H9 (cell line): ENCODE results near the gene PDZD2. TPM values are rescaled to one million over a fixed set of nuclear protein-coding genes. Genes with fewer than 3 reads are reported as not detected.

Experiments used
- DNase-seq: peaks from one replicate; pipeline ENCODE4 v3.0.0-alpha.2; 2017
- H2AFZ ChIP-seq: one replicate; pipeline ENCODE4 v1.6.1; 2013; ENCODE audit warnings: mild to moderate bottlenecking, low read length, control low read depth, moderate library complexity
- H2AK5ac ChIP-seq: 2 replicates; pipeline ENCODE4 v1.6.1; 2013; ENCODE audit warnings: low read length, control low read depth, mixed read lengths; ENCODE audit not compliant: insufficient read length
- H2BK120ac ChIP-seq: one replicate; pipeline ENCODE4 v1.6.1; 2013; ENCODE audit warnings: low read depth, mild to moderate bottlenecking, low read length, control low read depth, inconsistent platforms; ENCODE audit not compliant: poor library complexity, severe bottlenecking
- H2BK12ac ChIP-seq: 2 replicates; pipeline ENCODE4 v1.6.1; 2013; ENCODE audit warnings: low read length, control low read depth, mixed read lengths, low read depth; ENCODE audit not compliant: insufficient read length
- H2BK15ac ChIP-seq: 2 replicates; pipeline ENCODE4 v1.6.1; 2013; ENCODE audit warnings: low read depth, low read length, control low read depth
- H2BK20ac ChIP-seq: one replicate; pipeline ENCODE4 v1.6.1; 2013; ENCODE audit warnings: low read depth, mild to moderate bottlenecking, low read length, control low read depth, inconsistent platforms; ENCODE audit not compliant: poor library complexity, severe bottlenecking
- H2BK5ac ChIP-seq: 2 replicates; pipeline ENCODE4 v1.6.1; 2013; ENCODE audit warnings: low read length, control low read depth, mixed read lengths; ENCODE audit not compliant: insufficient read length
- H3K14ac ChIP-seq: 2 replicates; pipeline ENCODE4 v1.6.1; 2013; ENCODE audit warnings: low read length, control low read depth; ENCODE audit not compliant: insufficient read depth
- H3K18ac ChIP-seq: 2 replicates; pipeline ENCODE4 v1.6.1; 2013; ENCODE audit warnings: low read depth, mild to moderate bottlenecking, mixed read lengths, low read length, control low read depth; ENCODE audit not compliant: insufficient read length
- H3K23ac ChIP-seq: 2 replicates; pipeline ENCODE4 v1.6.1; 2013; ENCODE audit warnings: low read length, control low read depth, mixed read lengths, low read depth; ENCODE audit not compliant: insufficient read length
- H3K23me2 ChIP-seq: 2 replicates; pipeline ENCODE4 v1.6.1; 2013; ENCODE audit warnings: low read depth, mild to moderate bottlenecking, mixed read lengths, low read length, control low read depth; ENCODE audit not compliant: insufficient read length, poor library complexity, severe bottlenecking
- H3K27ac ChIP-seq: 2 replicates; pipeline ENCODE4 v1.5.1; 2013; ENCODE audit warnings: low read length, control low read depth, mixed read lengths, low read depth; ENCODE audit not compliant: insufficient read length
- H3K27me3 ChIP-seq: 2 replicates; pipeline ENCODE4 v1.6.1; 2013; ENCODE audit warnings: low read length, control low read depth, inconsistent platforms; ENCODE audit not compliant: insufficient read depth
- H3K4ac ChIP-seq: 2 replicates; pipeline ENCODE4 v1.6.1; 2013; ENCODE audit warnings: low read depth, mild to moderate bottlenecking, control low read depth, inconsistent platforms, low read length, moderate library complexity
- H3K4me1 ChIP-seq: 2 replicates; pipeline ENCODE4 v1.6.1; 2013; ENCODE audit warnings: low read length, control low read depth, inconsistent platforms; ENCODE audit not compliant: insufficient read depth
- H3K4me2 ChIP-seq: 2 replicates; pipeline ENCODE4 v1.6.1; 2013; ENCODE audit warnings: low read length, control low read depth, mixed read lengths; ENCODE audit not compliant: insufficient read length, insufficient read depth
- H3K56ac ChIP-seq: 2 replicates; pipeline ENCODE4 v1.6.1; 2013; ENCODE audit warnings: low read depth, mild to moderate bottlenecking, mixed read lengths, low read length, control low read depth; ENCODE audit not compliant: insufficient read length
- H3K79me1 ChIP-seq: 2 replicates; pipeline ENCODE4 v1.6.1; 2013; ENCODE audit warnings: low read depth, mild to moderate bottlenecking, moderate library complexity, low read length, control low read depth, inconsistent platforms; ENCODE audit not compliant: insufficient read depth, poor library complexity, severe bottlenecking
- H3K79me2 ChIP-seq: 2 replicates; pipeline ENCODE4 v1.6.1; 2013; ENCODE audit warnings: low read length, control low read depth, inconsistent platforms; ENCODE audit not compliant: insufficient read depth
- H3K9ac ChIP-seq: 2 replicates; pipeline ENCODE4 v1.6.1; 2013; ENCODE audit warnings: low read length, control low read depth, mixed read lengths; ENCODE audit not compliant: insufficient read length; ENCODE audit errors: extremely low read depth
- H3K9me3 ChIP-seq: one replicate; pipeline ENCODE4 v1.6.1; 2013; ENCODE audit warnings: low read depth, low read length, inconsistent platforms; ENCODE audit not compliant: control insufficient read depth
- H3T11ph ChIP-seq: one replicate; pipeline ENCODE4 v1.6.1; 2013; ENCODE audit warnings: mild to moderate bottlenecking, low read length, control low read depth, inconsistent platforms
- H4K20me1 ChIP-seq: one replicate; pipeline ENCODE4 v1.6.1; 2013; ENCODE audit not compliant: control insufficient read depth, insufficient read length, insufficient read depth
- H4K5ac ChIP-seq: 2 replicates; pipeline ENCODE4 v1.6.1; 2013; ENCODE audit warnings: low read depth, mild to moderate bottlenecking, mixed read lengths, low read length, control low read depth; ENCODE audit not compliant: insufficient read length
- H4K8ac ChIP-seq: replicated peaks from 2 replicates; pipeline ENCODE4 v1.6.1; 2013; ENCODE audit warnings: low read length, control low read depth, mixed read lengths, low read depth; ENCODE audit not compliant: insufficient read length
- H4K91ac ChIP-seq: 2 replicates; pipeline ENCODE4 v1.6.1; 2013; ENCODE audit warnings: low read depth, mild to moderate bottlenecking, moderate library complexity, mixed read lengths, low read length, control low read depth; ENCODE audit not compliant: insufficient read length
- H3K27ac Mint-ChIP-seq, 3 experiments: 2 replicates in 2 of 3; 3 replicates in 1 of 3; pipeline ENCODE4 v1.8.0; 2020 to 2021; ENCODE audit warnings: mixed read lengths in 3 of 3, mild to moderate bottlenecking in 1 of 3, moderate library complexity in 1 of 3
- H3K27me3 Mint-ChIP-seq: 2 replicates; pipeline ENCODE4 v1.8.0; 2021; ENCODE audit warnings: low read depth, mild to moderate bottlenecking, moderate library complexity, mixed read lengths
- H3K36me3 Mint-ChIP-seq, 3 experiments: 2 replicates in 2 of 3; 3 replicates in 1 of 3; pipeline ENCODE4 v1.8.0; 2020 to 2021; ENCODE audit warnings: low read depth in 3 of 3, mixed read lengths in 3 of 3; ENCODE audit not compliant: insufficient read depth in 1 of 3
- H3K4me1 Mint-ChIP-seq, 2 experiments: 2 replicates each; pipeline ENCODE4 v1.8.0; 2020; ENCODE audit warnings: mixed read lengths in 2 of 2
- H3K4me3 Mint-ChIP-seq, 2 experiments: 2 replicates in 1 of 2; 3 replicates in 1 of 2; pipeline ENCODE4 v1.8.0; 2020 to 2021; ENCODE audit warnings: mild to moderate bottlenecking in 2 of 2, mixed read lengths in 2 of 2, moderate library complexity in 1 of 2
- H3K9me3 Mint-ChIP-seq, 2 experiments: 2 replicates in 1 of 2; 3 replicates in 1 of 2; pipeline ENCODE4 v1.8.0; 2020; ENCODE audit warnings: mild to moderate bottlenecking in 2 of 2, mixed read lengths in 2 of 2, moderate library complexity in 1 of 2
- WGBS: extraction: QIAGEN DNeasy Blood & Tissue Kit; methylation state at CpG from one replicate; pipeline ENCODE4 v1.1.7; 2013; ENCODE audit warnings: missing lambda C conversion rate, low lambda C conversion rate, mixed read lengths; ENCODE audit not compliant: insufficient read length; ENCODE audit errors: extremely low coverage; 5-methylcytosine and 5-hydroxymethylcytosine counted together
- total RNA-seq: library from RNA; stranded (reverse); gene quantifications from 2 replicates; pipeline ENCODE4 v1.2.1, GENCODE V29; 2021
- TF ChIP-seq, protein P1 (sequence below): fragments of 200-600 bp; sonication (generic); conservative IDR thresholded peaks from 3 replicates; pipeline ENCODE4 v1.8.0; 2021; ENCODE audit warnings: antibody characterized with exemption, mild to moderate bottlenecking

PDZD2 gene
- total RNA-seq, 1 experiment from 2014 or later: 9.9 TPM

DNA sequence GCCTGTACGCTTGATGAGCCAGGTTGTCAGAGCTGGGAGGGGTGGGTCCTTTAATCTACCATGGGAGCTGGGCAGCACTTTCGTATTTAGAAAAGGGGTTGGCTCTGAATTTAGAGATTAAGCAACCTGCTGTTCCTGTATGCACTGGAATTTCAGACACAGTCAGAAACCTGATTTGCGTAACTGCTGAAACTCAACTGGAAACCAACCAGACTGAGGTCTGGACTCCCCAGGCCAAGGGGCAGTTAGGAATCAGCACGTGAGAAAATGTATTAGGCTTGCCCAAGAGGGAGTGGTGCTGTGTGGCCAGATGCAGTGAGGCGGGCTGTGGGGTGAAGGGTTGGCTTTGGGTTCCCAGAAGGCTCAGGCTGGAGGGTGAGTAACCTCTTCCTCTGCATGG is 300.2 kb downstream of the PDZD2 start:
- H3K23me2 ChIP-seq: no peaks in the 10 kb centered on the region
- no peak overlapping the region for H3K27ac ChIP-seq
- no peak overlapping the region for H4K8ac ChIP-seq
- peaks cover 1% of the 10 kb centered on the region; the same call in 1 of the 2 replicates for H3K4me1 ChIP-seq
- H3K23ac ChIP-seq: no peak overlapping the region
- Mint-ChIP-seq H3K9me3 (peaks cover 0 to 2% of the 10 kb centered on the region in 2 experiments; a peak in 2 of 5 replicates), H3K4me3 (no peak overlapping the region), H3K36me3 (peaks cover 0 to 3% (median 0%) of the 10 kb centered on the region in 3 experiments; a peak in 1 of 7 replicates), H3K27me3 (no peaks in the 10 kb centered on the region; the same call in 1 of the 2 replicates), H3K4me1 (peaks cover 6 to 9% of the 10 kb centered on the region in 2 experiments; a peak in 3 of 4 replicates), H3K27ac (no peak overlapping the region)
- WGBS: no CpG with 5 or more reads among the region's 5 CpGs
- no peaks in the 10 kb centered on the region for H3K9me3 ChIP-seq
- H3K9ac ChIP-seq: no peak overlapping the region
- H4K91ac ChIP-seq: no peak overlapping the region
- no peak overlapping the region for H3K4me2 ChIP-seq
- no peaks in the 10 kb centered on the region for H3K79me2 ChIP-seq
- no peak overlapping the region for H3K18ac ChIP-seq
- H4K5ac ChIP-seq: no peak overlapping the region
- H3K79me1 ChIP-seq: no peaks in the 10 kb centered on the region
- TF ChIP-seq, protein P1, sequence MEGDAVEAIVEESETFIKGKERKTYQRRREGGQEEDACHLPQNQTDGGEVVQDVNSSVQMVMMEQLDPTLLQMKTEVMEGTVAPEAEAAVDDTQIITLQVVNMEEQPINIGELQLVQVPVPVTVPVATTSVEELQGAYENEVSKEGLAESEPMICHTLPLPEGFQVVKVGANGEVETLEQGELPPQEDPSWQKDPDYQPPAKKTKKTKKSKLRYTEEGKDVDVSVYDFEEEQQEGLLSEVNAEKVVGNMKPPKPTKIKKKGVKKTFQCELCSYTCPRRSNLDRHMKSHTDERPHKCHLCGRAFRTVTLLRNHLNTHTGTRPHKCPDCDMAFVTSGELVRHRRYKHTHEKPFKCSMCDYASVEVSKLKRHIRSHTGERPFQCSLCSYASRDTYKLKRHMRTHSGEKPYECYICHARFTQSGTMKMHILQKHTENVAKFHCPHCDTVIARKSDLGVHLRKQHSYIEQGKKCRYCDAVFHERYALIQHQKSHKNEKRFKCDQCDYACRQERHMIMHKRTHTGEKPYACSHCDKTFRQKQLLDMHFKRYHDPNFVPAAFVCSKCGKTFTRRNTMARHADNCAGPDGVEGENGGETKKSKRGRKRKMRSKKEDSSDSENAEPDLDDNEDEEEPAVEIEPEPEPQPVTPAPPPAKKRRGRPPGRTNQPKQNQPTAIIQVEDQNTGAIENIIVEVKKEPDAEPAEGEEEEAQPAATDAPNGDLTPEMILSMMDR: no peak
- H3K4ac ChIP-seq: no peak overlapping the region
- no peak overlapping the region for H2BK12ac ChIP-seq
- DNase-seq: no peak
- no peak overlapping the region for H2BK15ac ChIP-seq
- no peaks in the 10 kb centered on the region for H3K27me3 ChIP-seq
- no peak overlapping the region for H3K56ac ChIP-seq
- no peak overlapping the region for H2BK120ac ChIP-seq
- no peak overlapping the region for H2AFZ ChIP-seq
- H2BK5ac ChIP-seq: no peak overlapping the region
- H2AK5ac ChIP-seq: no peak overlapping the region
- H3K14ac ChIP-seq: no peak overlapping the region
- no peak overlapping the region for H2BK20ac ChIP-seq
- no peaks in the 10 kb centered on the region for H4K20me1 ChIP-seq
- no peak overlapping the region for H3T11ph ChIP-seq
